GM12801 (cell line): ENCODE results near the gene IPO9.

Source experiments
- TF ChIP-seq, protein P1 (sequence below): IDR thresholded peaks from one replicate; pipeline ENCODE4 v1.5.1; 2011; ENCODE audit warnings: control low read depth; ENCODE audit not compliant: insufficient read length; ENCODE audit errors: extremely low read depth

The IPO9 gene

DNA sequence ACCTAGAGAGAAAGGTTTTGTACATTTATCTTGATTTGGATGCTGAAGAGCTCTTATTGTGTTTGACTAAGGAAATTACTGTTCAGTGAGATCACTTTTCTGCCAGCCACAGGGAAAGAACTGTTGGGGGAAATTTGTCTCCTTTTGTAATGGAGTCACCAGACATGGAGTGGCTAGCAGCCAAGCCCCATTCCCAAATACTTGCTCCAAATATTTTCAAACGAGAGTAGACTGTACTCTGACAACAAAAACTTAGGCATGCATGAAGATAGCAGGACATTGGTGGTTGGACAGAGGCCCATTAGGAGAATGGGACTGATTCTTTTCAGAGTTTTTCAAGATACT, 21.1 kb downstream of the IPO9 start:
- TF ChIP-seq, protein P1, sequence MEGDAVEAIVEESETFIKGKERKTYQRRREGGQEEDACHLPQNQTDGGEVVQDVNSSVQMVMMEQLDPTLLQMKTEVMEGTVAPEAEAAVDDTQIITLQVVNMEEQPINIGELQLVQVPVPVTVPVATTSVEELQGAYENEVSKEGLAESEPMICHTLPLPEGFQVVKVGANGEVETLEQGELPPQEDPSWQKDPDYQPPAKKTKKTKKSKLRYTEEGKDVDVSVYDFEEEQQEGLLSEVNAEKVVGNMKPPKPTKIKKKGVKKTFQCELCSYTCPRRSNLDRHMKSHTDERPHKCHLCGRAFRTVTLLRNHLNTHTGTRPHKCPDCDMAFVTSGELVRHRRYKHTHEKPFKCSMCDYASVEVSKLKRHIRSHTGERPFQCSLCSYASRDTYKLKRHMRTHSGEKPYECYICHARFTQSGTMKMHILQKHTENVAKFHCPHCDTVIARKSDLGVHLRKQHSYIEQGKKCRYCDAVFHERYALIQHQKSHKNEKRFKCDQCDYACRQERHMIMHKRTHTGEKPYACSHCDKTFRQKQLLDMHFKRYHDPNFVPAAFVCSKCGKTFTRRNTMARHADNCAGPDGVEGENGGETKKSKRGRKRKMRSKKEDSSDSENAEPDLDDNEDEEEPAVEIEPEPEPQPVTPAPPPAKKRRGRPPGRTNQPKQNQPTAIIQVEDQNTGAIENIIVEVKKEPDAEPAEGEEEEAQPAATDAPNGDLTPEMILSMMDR, result no peak

DNA sequence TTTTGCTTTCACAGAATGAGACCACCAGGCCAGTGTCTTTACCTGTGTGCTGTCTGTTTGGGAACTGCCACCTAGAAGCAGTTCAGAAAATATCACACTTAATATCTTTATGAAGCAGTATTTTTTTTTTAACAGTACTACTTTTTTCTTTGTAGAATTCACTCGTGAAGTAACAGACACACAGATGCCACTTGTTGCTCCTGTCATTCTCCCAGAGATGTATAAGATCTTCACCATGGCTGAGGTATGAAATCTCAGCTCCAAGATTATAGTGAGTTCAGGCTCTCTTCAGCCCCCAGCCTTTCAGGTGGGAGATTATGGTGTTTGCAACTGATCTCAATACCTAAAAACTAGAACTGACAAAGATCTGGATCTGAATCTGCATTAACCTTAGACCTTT, 23.0 kb downstream of the IPO9 start:
- TF ChIP-seq, protein P1, result no peak

DNA sequence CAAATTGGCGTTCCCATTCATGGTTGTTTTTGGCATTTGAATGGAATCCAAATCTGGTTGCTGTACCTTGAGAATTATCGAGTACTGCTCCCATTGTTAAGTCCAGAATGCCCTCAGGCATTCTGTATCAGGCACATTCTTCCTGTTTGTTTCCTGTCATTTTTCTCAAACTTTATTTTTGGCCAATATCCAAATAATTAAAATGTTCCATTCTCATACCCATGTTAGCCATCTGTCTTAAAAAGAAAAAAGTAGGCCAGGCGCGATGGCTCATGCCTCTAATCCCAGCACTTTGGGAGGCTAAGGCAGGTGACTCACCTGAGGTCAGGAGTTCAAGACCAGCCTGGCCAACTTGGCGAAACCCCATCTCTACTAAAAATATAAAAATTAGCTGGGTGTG, 30.5 kb downstream of the IPO9 start:
- TF ChIP-seq, protein P1, result no peak

DNA sequence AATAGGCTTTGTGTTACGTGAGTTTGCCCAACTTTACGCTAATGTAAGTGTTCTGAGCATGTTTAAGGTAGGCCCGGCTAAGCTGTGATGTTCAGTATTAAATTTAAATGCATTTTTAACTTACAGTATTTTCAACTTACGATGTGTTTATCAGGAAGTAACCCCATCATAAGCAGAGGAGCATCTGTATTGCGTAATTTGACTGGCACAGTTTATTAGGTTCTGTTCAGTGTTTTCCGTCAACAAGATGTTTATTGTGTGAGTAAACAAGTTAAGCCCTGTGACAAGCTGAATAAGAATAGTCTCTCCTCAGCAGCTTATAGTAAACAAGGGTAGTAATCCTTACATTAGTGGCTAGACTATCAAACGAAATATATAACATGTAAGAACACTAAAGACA, 32.5 kb downstream of the IPO9 start:
- TF ChIP-seq, protein P1, result no peak

DNA sequence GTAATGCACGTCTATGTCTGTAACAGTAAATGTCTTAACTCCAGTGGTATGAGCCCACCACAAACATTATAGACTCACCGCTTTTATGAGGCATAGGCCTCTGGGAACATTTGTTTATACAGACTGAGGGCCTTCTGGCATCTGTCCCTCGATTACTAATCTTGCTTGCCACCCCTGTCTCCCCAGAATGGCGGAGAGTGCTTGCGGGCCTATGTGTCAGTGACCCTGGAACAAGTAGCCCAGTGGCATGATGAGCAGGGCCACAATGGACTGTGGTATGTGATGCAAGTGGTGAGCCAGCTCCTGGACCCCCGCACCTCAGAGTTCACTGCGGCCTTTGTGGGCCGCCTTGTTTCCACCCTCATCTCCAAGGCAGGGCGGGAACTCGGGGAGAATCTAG, 41.4 kb downstream of the IPO9 start:
- TF ChIP-seq, protein P1, result no peak

DNA sequence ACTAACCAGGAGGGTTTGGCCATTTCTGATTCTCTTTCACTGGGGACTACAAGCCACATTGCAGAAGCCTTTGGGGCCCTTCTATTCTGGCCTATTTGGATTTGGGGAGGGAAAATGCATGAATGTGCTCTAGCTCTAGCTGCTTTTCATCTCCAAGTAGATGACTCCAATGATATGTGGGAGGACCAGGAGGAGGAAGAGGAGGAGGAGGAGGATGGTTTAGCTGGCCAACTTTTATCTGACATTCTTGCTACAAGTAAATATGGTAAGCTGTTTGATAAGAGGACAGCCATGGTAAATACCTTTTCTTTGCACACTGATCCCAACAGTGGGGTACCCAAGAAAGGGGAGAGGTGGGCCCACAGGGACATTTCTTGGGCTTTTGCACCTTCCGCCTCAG, 45.7 kb downstream of the IPO9 start:
- TF ChIP-seq, protein P1, result no peak

DNA sequence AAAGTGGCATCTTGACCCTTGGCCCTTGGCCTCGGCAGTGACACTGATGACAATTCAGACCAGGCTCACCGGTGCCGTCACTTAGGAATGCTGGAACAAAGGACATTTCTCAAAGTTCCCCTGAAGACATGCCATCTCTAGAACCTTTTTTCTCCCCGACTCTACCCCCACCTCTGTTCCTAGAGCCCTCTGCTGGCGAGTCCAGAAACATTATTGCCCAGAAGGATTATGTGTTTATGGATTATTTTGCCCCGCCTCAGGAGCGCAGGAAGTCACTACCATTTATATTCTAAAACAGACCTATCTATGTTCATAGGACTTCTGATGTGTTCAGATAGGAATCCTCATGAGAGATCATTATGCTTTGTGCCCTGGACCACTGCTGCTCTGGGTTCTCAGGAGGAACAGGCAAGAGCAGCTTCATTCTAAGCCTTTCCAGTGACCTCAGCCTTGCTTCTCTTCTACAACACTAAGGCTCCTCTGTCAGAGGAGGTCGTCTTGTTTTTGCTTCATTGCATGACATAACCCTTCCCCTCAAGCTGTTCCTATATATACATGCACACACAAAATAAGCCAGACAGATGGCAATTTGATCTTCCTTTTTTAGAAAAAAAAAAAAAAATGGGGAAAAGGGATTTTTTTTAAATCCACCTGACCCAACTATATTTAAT, 47.3 kb downstream of the IPO9 start:
- TF ChIP-seq, protein P1, result no peak

DNA sequence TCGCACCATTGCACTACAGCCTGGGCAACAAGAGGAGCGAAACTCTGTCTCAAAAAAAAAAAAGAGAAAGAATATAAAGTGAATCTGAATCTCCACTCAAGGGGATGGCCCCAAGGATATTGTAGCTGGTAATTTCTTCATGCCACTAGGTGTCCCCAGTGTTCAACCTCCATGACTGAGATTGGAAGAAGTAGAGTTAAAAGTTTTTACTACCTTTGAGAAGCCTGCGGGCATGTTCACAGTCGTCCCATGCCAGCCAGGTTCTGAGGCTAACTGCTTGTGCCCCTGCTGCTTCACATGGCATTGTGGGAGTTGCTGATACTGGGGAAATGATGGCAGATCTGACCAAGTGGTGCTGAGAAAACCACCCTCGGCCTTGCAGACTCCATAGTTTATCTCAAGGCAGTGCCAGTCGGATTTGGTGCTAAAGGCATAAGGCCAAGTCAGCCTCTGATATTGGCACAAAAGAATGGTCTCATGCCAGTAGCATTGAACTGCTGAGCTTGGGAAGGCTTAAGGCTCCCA, 49.0 kb downstream of the IPO9 start:
- TF ChIP-seq, protein P1, result no peak
